K562 (cell line): ENCODE measurements around the gene PHLDB1. TPM values are rescaled to one million over a fixed set of nuclear protein-coding genes. Genes with fewer than 3 reads are reported as not detected.
A peak's percentile ranks its signal among the peaks of the same experiment; 100 is the strongest.

Experiments used
- PHTF2 ChIP-seq: fragments of 250-450 bp; sonication (Bioruptor Pico); IDR thresholded peaks from 2 replicates; pipeline ENCODE4 v1.5.0; 2021; ENCODE audit warnings: mild to moderate bottlenecking
- ZBTB12 ChIP-seq: fragments of 250-450 bp; sonication (Bioruptor Pico); IDR thresholded peaks from 2 replicates; pipeline ENCODE4 v1.4.0; 2020
- ZBTB40 ChIP-seq, 2 experiments: fragments of 450-650 bp in 1 of 2; sonication (generic) in 1 of 2; formaldehyde crosslinking in 1 of 2; IDR thresholded peaks; 2 replicates each; pipeline versions ENCODE4 v1.7.1 to v1.9.0; 2016 to 2022; ENCODE audit warnings: inconsistent platforms in 1 of 2, mild to moderate bottlenecking in 1 of 2, missing genetic modification reagents in 1 of 2
- ZNF398 ChIP-seq: fragments of 250-450 bp; sonication (Bioruptor Pico); IDR thresholded peaks from 2 replicates; pipeline ENCODE4 v1.8.0; 2021; ENCODE audit warnings: moderate library complexity, mild to moderate bottlenecking, inconsistent platforms
- polyA plus RNA-seq, 8 experiments: library from polyadenylated mRNA; depleted of rRNA in 4 of 8; stranded (reverse) in 5 of 8; unstranded in 3 of 8; fragments of >200 nt; fragmentation: Nextera tagmentation in 2 of 8; fragmentation: Illumina TruSeq in 1 of 8; extraction: Ambion mirVana in 2 of 8; extraction: Trizol in 1 of 8; gene quantifications; 2 replicates each; pipeline versions ENCODE4 v1.2.1 to v1.2.3, GENCODE V29; 2011 to 2014; ENCODE audit warnings: inconsistent platforms in 1 of 8, missing spikeins in 1 of 8
- total RNA-seq, 7 experiments: library from RNA; depleted of rRNA in 6 of 7; stranded (reverse); fragments of >200 nt in 6 of 7; fragmentation: Illumina TruSeq in 2 of 7; extraction: Trizol in 2 of 7; gene quantifications; 2 replicates each; pipeline versions ENCODE4 v1.2.1 to v1.2.3, GENCODE V29; 2011 to 2021; ENCODE audit warnings: low replicate concordance in 1 of 7
- TF ChIP-seq, protein P1 (sequence below): sonication (generic); formaldehyde crosslinking; IDR thresholded peaks from 2 replicates; pipeline ENCODE4 v1.8.0; 2022; ENCODE audit warnings: missing genetic modification reagents, mild to moderate bottlenecking, moderate library complexity, borderline replicate concordance
- TF ChIP-seq, protein P2 (sequence below): sonication (generic); formaldehyde crosslinking; IDR thresholded peaks from 2 replicates; pipeline ENCODE4 v1.8.1; 2023; ENCODE audit warnings: mild to moderate bottlenecking, missing genetic modification reagents
- TF ChIP-seq, protein P3 (sequence below): fragments of 200-800 bp; sonication (Bioruptor generic); IDR thresholded peaks from 2 replicates; pipeline ENCODE4 v1.6.1; 2017; ENCODE audit warnings: missing genetic modification characterization, missing compliant biosample characterization

PHLDB1 gene
- total and polyA plus RNA-seq, 9 of the 15 experiments (the other 6 are each of a cell fraction or from before 2014, with no cell fraction given) = 2.0 to 28.7 (median 16.2) TPM

DNA sequence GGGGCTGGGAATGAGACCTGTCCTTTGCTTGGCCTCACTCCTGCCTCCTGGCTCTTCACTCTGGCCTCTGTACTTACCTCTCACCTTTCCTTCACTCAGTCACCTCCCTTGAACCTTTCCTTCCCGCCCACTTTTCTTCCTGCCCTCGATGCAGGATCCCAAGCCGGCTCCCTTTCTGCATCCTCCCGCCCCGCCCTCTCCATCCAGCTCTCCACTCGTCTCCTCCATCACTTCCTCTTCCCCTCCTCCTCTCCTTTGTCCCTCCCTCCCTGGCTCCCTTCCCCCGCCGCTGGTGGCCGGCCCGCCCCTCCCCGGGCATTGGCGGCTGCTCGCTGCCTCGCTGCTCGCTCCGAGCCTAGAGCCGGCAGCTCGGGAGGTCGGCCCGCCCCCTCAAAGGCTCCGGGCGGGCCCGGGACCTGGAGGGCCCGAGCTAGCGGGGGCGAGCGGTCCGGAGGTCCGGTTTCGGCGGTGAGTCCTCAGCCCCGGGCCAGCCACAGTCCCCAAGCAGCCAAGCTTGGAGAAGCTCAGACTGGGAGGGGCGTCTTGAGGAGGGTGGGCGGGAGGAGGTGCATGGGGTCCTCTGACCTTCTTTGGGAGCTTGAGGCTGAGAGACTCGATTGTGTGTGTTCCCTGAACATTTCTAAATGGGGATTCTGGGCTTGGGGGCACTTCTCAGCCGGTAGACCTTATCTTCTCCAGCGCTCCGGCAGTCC, 13.8 kb downstream of the PHLDB1 start (continued):
- TF ChIP-seq ZBTB40 (IDR thresholded peaks at IDR 0.05) (peak; percentile 71), ZBTB40 (CRISPR knock-in tag; IDR thresholded peaks at IDR 0.05) (no peak), PHTF2 (CRISPR knock-in tag) (no peak), ZNF398 (CRISPR knock-in tag) (no peak), ZBTB12 (CRISPR knock-in tag) (no peak)
- TF ChIP-seq, protein P1, sequence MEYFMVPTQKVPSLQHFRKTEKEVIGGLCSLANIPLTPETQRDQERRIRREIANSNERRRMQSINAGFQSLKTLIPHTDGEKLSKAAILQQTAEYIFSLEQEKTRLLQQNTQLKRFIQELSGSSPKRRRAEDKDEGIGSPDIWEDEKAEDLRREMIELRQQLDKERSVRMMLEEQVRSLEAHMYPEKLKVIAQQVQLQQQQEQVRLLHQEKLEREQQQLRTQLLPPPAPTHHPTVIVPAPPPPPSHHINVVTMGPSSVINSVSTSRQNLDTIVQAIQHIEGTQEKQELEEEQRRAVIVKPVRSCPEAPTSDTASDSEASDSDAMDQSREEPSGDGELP (CRISPR knock-in tag) = peak; percentile 57
- TF ChIP-seq, protein P2, sequence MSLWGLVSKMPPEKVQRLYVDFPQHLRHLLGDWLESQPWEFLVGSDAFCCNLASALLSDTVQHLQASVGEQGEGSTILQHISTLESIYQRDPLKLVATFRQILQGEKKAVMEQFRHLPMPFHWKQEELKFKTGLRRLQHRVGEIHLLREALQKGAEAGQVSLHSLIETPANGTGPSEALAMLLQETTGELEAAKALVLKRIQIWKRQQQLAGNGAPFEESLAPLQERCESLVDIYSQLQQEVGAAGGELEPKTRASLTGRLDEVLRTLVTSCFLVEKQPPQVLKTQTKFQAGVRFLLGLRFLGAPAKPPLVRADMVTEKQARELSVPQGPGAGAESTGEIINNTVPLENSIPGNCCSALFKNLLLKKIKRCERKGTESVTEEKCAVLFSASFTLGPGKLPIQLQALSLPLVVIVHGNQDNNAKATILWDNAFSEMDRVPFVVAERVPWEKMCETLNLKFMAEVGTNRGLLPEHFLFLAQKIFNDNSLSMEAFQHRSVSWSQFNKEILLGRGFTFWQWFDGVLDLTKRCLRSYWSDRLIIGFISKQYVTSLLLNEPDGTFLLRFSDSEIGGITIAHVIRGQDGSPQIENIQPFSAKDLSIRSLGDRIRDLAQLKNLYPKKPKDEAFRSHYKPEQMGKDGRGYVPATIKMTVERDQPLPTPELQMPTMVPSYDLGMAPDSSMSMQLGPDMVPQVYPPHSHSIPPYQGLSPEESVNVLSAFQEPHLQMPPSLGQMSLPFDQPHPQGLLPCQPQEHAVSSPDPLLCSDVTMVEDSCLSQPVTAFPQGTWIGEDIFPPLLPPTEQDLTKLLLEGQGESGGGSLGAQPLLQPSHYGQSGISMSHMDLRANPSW (CRISPR knock-in tag) = no peak
- TF ChIP-seq, protein P3, sequence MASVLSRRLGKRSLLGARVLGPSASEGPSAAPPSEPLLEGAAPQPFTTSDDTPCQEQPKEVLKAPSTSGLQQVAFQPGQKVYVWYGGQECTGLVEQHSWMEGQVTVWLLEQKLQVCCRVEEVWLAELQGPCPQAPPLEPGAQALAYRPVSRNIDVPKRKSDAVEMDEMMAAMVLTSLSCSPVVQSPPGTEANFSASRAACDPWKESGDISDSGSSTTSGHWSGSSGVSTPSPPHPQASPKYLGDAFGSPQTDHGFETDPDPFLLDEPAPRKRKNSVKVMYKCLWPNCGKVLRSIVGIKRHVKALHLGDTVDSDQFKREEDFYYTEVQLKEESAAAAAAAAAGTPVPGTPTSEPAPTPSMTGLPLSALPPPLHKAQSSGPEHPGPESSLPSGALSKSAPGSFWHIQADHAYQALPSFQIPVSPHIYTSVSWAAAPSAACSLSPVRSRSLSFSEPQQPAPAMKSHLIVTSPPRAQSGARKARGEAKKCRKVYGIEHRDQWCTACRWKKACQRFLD (CRISPR knock-in tag) = 0 out of 2 replicates have a peak, but pooled peaks have one; percentile 48
